22Rv1 (cell line): ENCODE measurements around the gene UBE2S.

Experiments
- ZFX ChIP-seq: fragments of 450-650 bp; IDR thresholded peaks from 2 replicates; pipeline ENCODE4 v1.6.1; 2017; ENCODE audit warnings: antibody characterized with exemption, borderline replicate concordance
- TF ChIP-seq, protein P1 (sequence below): fragments of 450-650 bp; IDR thresholded peaks from 2 replicates; pipeline ENCODE4 v1.5.1; 2017; ENCODE audit warnings: mild to moderate bottlenecking

DNA sequence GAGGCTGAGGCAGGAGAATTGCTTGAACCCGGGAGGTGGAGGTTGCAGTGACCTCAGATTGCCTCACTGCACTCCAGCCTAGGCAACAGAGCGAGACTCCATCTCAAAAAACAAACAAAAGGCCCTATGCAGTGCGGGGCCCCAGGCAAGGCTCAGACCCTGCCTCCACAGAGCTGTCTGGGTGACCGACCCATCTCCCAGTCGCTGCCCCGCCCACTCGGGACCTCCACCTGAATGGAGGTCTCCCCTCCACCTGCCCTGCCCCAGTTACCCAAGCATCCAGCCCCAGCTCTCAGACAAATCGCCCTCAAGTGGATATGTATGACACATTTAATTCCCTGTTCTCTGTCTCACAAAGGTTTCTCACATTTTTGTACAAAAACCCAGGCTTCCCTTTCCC, 42.3 kb downstream of the UBE2S start:
- TF ChIP-seq, protein P1, sequence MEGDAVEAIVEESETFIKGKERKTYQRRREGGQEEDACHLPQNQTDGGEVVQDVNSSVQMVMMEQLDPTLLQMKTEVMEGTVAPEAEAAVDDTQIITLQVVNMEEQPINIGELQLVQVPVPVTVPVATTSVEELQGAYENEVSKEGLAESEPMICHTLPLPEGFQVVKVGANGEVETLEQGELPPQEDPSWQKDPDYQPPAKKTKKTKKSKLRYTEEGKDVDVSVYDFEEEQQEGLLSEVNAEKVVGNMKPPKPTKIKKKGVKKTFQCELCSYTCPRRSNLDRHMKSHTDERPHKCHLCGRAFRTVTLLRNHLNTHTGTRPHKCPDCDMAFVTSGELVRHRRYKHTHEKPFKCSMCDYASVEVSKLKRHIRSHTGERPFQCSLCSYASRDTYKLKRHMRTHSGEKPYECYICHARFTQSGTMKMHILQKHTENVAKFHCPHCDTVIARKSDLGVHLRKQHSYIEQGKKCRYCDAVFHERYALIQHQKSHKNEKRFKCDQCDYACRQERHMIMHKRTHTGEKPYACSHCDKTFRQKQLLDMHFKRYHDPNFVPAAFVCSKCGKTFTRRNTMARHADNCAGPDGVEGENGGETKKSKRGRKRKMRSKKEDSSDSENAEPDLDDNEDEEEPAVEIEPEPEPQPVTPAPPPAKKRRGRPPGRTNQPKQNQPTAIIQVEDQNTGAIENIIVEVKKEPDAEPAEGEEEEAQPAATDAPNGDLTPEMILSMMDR = no peak
- no peak for TF ChIP-seq ZFX
